Measurements from ENCODE around the gene PKM. TPM values are rescaled to one million over a fixed set of nuclear protein-coding genes. Genes with fewer than 3 reads are reported as not detected.

PKM gene
- total and polyA plus RNA-seq, 2 donors (not counting 1 experiment from before 2014, with no cell fraction given): 1,892 to 2,521 TPM

DNA sequence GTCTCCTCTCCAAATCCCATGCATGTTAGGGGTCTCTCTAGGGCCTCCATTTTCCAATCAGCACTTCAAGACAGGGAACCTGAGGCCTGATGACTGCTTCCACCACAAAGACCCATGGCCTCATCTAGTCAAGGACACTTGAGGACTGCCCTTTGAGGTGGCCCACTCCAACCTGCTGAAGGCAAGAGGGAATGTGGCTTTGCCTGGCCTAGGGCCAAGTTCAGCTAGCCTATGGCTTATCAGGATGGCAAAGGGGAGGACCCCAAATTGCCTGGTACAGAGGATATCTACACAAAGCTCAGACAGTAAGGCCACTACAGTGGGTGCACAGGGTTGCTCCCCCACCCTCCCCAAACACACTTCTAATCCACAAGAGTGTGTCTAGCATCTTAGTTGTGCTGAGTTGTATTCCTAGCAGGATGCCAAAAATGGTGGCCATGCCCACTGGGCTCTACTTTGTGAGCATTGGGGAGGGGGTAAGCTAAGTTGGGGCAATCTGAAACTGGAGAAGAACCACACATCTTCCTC, 23.4 kb downstream of the PKM start:
- H4K20me1 ChIP-seq (ENCODE audit: control insufficient read depth, extremely low read depth, insufficient read depth, low read length): no peaks in the 10 kb centered on the region
- TF ChIP-seq CTCF (conservative IDR thresholded peaks at IDR 0.05 in 1 of 2, IDR thresholded peaks at IDR 0.05 in 1 of 2; ENCODE audit: low read depth in 1 of 2, low read length in 2 of 2) (no peak), EZH2 (IDR thresholded peaks at IDR 0.05; ENCODE audit: low read length, missing control alignments) (no peak)
- no peak overlapping the region for H3K4me2 ChIP-seq (ENCODE audit: extremely low read depth, insufficient read depth, low read length)
- no peak overlapping the region for H3K27ac ChIP-seq (ENCODE audit: insufficient read depth, low read length)
- DNase-seq (ENCODE audit: low read depth in 2 of 2): no peak
- H3K79me2 ChIP-seq (ENCODE audit: control insufficient read depth, insufficient read depth, low read length): peaks cover 39% of the 10 kb centered on the region
- no peak overlapping the region for H2AFZ ChIP-seq (ENCODE audit: low read length)
- no peaks in the 10 kb centered on the region for H3K27me3 ChIP-seq (ENCODE audit: control insufficient read depth, insufficient read depth, low read length)
- H3K4me3 ChIP-seq (replicated peaks in 1 of 4; ENCODE audit: control extremely low read depth in 1 of 4, insufficient read depth in 1 of 4, low read depth in 3 of 4, low read length in 4 of 4): no peak overlapping the region
- H3K36me3 ChIP-seq (ENCODE audit: control insufficient read depth, insufficient read depth, low read length): peaks cover 57% of the 10 kb centered on the region
- H3K4me1 ChIP-seq (ENCODE audit: control insufficient read depth, extremely low read depth, insufficient read depth, low read length): peaks cover 8% of the 10 kb centered on the region
- no peaks in the 10 kb centered on the region for H3K9me3 ChIP-seq (ENCODE audit: control insufficient read depth, insufficient read depth, low read depth, low read length)
- H3K9ac ChIP-seq (ENCODE audit: insufficient read depth, low read length): no peak overlapping the region

DNA sequence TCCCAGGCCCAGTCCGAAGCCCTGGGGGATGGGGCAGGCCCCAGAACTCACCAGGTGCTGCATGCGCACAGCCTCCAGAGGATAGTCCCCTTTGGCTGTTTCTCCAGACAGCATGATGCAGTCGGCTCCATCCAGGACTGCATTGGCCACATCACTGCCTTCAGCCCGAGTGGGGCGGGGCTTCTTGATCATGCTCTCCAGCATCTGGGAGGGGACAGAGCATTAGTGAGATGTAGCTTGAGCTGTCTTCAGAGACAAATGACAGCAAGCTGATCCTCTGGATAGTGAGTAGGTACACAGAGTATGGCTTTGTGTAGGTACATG, 24.4 kb downstream of the PKM start:
- no peak overlapping the region for H3K27ac ChIP-seq (ENCODE audit: insufficient read depth, low read length)
- peaks cover 35% of the 10 kb centered on the region for H3K79me2 ChIP-seq (ENCODE audit: control insufficient read depth, insufficient read depth, low read length)
- TF ChIP-seq CTCF (conservative IDR thresholded peaks at IDR 0.05 in 1 of 2, IDR thresholded peaks at IDR 0.05 in 1 of 2; ENCODE audit: low read depth in 1 of 2, low read length in 2 of 2) (no peak), EZH2 (IDR thresholded peaks at IDR 0.05; ENCODE audit: low read length, missing control alignments) (no peak)
- no peak overlapping the region for H2AFZ ChIP-seq (ENCODE audit: low read length)
- no peaks in the 10 kb centered on the region for H4K20me1 ChIP-seq (ENCODE audit: control insufficient read depth, extremely low read depth, insufficient read depth, low read length)
- no peak for DNase-seq (ENCODE audit: low read depth in 2 of 2)
- peaks cover 8% of the 10 kb centered on the region for H3K4me1 ChIP-seq (ENCODE audit: control insufficient read depth, extremely low read depth, insufficient read depth, low read length)
- H3K27me3 ChIP-seq (ENCODE audit: control insufficient read depth, insufficient read depth, low read length): no peaks in the 10 kb centered on the region
- H3K9ac ChIP-seq (ENCODE audit: insufficient read depth, low read length): no peak overlapping the region
- H3K9me3 ChIP-seq (ENCODE audit: control insufficient read depth, insufficient read depth, low read depth, low read length): no peaks in the 10 kb centered on the region
- peaks cover 63% of the 10 kb centered on the region for H3K36me3 ChIP-seq (ENCODE audit: control insufficient read depth, insufficient read depth, low read length)
- H3K4me3 ChIP-seq (replicated peaks in 1 of 4; ENCODE audit: control extremely low read depth in 1 of 4, insufficient read depth in 1 of 4, low read depth in 3 of 4, low read length in 4 of 4): no peak overlapping the region
- H3K4me2 ChIP-seq (ENCODE audit: extremely low read depth, insufficient read depth, low read length): no peak overlapping the region

- Histone ChIP-seq H3K4me2 (ENCODE audit: extremely low read depth, insufficient read depth, low read length) (no peak overlapping the region), H2AFZ (ENCODE audit: low read length) (no peak overlapping the region), H3K9ac (ENCODE audit: insufficient read depth, low read length) (no peak overlapping the region), H3K27ac (ENCODE audit: insufficient read depth, low read length) (no peak overlapping the region), H4K20me1 (ENCODE audit: control insufficient read depth, extremely low read depth, insufficient read depth, low read length) (no peaks in the 10 kb centered on the region), H3K36me3 (ENCODE audit: control insufficient read depth, insufficient read depth, low read length) (peaks cover 65% of the 10 kb centered on the region), H3K4me1 (ENCODE audit: control insufficient read depth, extremely low read depth, insufficient read depth, low read length) (peaks cover 8% of the 10 kb centered on the region), H3K9me3 (ENCODE audit: control insufficient read depth, insufficient read depth, low read depth, low read length) (no peaks in the 10 kb centered on the region), H3K4me3 (replicated peaks in 1 of 4; ENCODE audit: control extremely low read depth in 1 of 4, insufficient read depth in 1 of 4, low read depth in 3 of 4, low read length in 4 of 4) (no peak overlapping the region), H3K79me2 (ENCODE audit: control insufficient read depth, insufficient read depth, low read length) (peaks cover 31% of the 10 kb centered on the region), H3K27me3 (ENCODE audit: control insufficient read depth, insufficient read depth, low read length) (no peaks in the 10 kb centered on the region)
- no peak for DNase-seq (ENCODE audit: low read depth in 2 of 2)
- TF ChIP-seq CTCF (conservative IDR thresholded peaks at IDR 0.05 in 1 of 2, IDR thresholded peaks at IDR 0.05 in 1 of 2; ENCODE audit: low read depth in 1 of 2, low read length in 2 of 2) (no peak), EZH2 (IDR thresholded peaks at IDR 0.05; ENCODE audit: low read length, missing control alignments) (no peak)
Observed at GRCh38 chr15:72205896-72206676, 24.9 kb downstream of the PKM start.
